GM21717 (cell line): Measurements from ENCODE around the gene APOB.

Experiments
- ATAC-seq: cut with Tn5 transposase; IDR thresholded peaks from one replicate; pipeline ENCODE4 v1.9.1; 2021; ENCODE audit warnings: mild to moderate bottlenecking, moderate library complexity; ENCODE audit not compliant: unreplicated experiment

Gene APOB

DNA sequence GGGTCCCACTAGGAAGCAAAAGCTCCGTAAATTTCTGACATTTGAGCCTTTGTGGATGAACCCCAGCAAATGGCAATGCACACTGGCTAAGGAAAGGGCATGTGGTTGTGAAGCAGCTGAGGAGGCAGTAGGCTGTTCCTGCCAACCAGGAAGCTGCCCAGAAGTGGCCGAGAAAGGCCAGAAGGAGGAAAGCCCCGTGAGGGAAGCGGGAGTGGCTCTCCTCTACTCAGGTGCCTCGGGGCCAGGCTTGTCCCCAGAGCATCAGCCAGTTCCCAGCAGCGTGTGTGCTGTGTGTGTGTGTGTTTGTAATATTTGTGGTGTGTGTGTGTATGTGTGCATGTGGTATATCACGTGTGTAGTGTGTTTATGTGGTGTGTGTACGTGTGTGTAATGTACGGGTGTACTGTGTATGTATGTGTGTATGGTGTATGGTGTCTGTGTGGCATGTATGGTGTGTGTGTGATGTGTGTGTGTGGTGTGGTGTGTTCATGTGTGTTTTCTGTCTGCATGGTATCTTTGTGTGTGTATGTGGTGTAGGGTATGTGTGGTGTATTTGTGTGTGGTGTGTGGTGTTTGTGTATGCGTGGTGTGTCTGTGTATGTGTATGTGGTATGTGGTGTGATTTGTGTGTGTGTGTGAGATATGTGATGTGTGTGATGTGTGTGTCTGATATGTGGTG, 90.6 kb downstream of the APOB start:
- no peak for ATAC-seq
